K562 (cell line): ENCODE data around the gene PCED1B.

ENCODE experiments used
- ARHGAP35 ChIP-seq: fragments of 450-650 bp; IDR thresholded peaks from 2 replicates; pipeline ENCODE4 v1.6.1; 2018; ENCODE audit not compliant: partially characterized antibody
- ATF3 ChIP-seq, 2 experiments: fragments of 450-650 bp in 1 of 2; sonication (generic) in 1 of 2; formaldehyde crosslinking in 1 of 2; IDR thresholded peaks in 1 of 2; conservative IDR thresholded peaks in 1 of 2; 2 replicates each; pipeline versions ENCODE4 v1.6.1 to v1.8.1; 2016 to 2023; ENCODE audit warnings: mild to moderate bottlenecking in 2 of 2, moderate library complexity in 2 of 2, inconsistent platforms in 1 of 2, missing genetic modification reagents in 1 of 2
- EGR1 ChIP-seq: fragments of 450-650 bp; conservative IDR thresholded peaks from 2 replicates; pipeline ENCODE4 v1.6.1; 2017; ENCODE audit warnings: mild to moderate bottlenecking
- ETV5 ChIP-seq: sonication (generic); formaldehyde crosslinking; IDR thresholded peaks from 2 replicates; pipeline ENCODE4 v1.4.0; 2020; ENCODE audit warnings: low read depth, mild to moderate bottlenecking, missing genetic modification reagents
- FOXP1 ChIP-seq: sonication (generic); formaldehyde crosslinking; IDR thresholded peaks from 2 replicates; pipeline ENCODE4 v1.8.0; 2022; ENCODE audit warnings: mild to moderate bottlenecking, missing genetic modification reagents
- GABPA ChIP-seq: fragments of 200-800 bp; sonication (Bioruptor generic); conservative IDR thresholded peaks from 2 replicates; pipeline ENCODE4 v1.6.1; 2016; ENCODE audit warnings: low read depth, missing genetic modification characterization, missing compliant biosample characterization
- IRF9 ChIP-seq: fragments of 450-650 bp; IDR thresholded peaks from 2 replicates; pipeline ENCODE4 v1.6.1; 2016; ENCODE audit warnings: missing biosample characterization, missing genetic modification characterization
- THRA ChIP-seq: fragments of 450-650 bp; IDR thresholded peaks from 2 replicates; pipeline ENCODE4 v1.6.1; 2017; ENCODE audit warnings: mild to moderate bottlenecking, moderate library complexity
- ZBTB34 ChIP-seq: fragments of 250-450 bp; sonication (Bioruptor Pico); IDR thresholded peaks from 2 replicates; pipeline ENCODE4 v1.8.0; 2021; ENCODE audit warnings: mild to moderate bottlenecking, moderate library complexity
- ZC3H4 ChIP-seq: sonication (generic); formaldehyde crosslinking; IDR thresholded peaks from 2 replicates; pipeline ENCODE4 v1.9.0; 2021; ENCODE audit warnings: missing genetic modification reagents, borderline replicate concordance
- ZFX ChIP-seq: sonication (generic); formaldehyde crosslinking; IDR thresholded peaks from 2 replicates; pipeline ENCODE4 v1.8.0; 2022; ENCODE audit warnings: mild to moderate bottlenecking, missing genetic modification reagents, moderate library complexity
- ZNF408 ChIP-seq: fragments of 250-450 bp; sonication (Bioruptor Pico); IDR thresholded peaks from 2 replicates; pipeline ENCODE4 v1.4.0; 2020; ENCODE audit warnings: low read depth, mild to moderate bottlenecking, moderate library complexity

GRCh38 chr12:47066278-47067025, 13.0 kb upstream of the PCED1B start:
- no peak for TF ChIP-seq ZBTB34 (CRISPR knock-in tag)
- TF ChIP-seq ZNF408 (CRISPR knock-in tag) = no peak
- TF ChIP-seq ETV5 = no peak
- no peak for TF ChIP-seq GABPA
- no peak for TF ChIP-seq FOXP1
- TF ChIP-seq EGR1 = no peak
- TF ChIP-seq ZFX (CRISPR knock-in tag) = no peak
- no peak for TF ChIP-seq ARHGAP35
- no peak for TF ChIP-seq ZC3H4 (CRISPR knock-in tag)
- TF ChIP-seq IRF9 (tag) = no peak
- no peak for TF ChIP-seq THRA
- TF ChIP-seq ATF3 (IDR thresholded peaks at IDR 0.05) = no peak
- TF ChIP-seq ATF3 (CRISPR knock-in tag; conservative IDR thresholded peaks at IDR 0.05) = no peak
